Measurements from ENCODE around the gene DGAT2.
A peak's percentile ranks its signal among the peaks of the same experiment; 100 is the strongest.

Gene DGAT2

GRCh38 chr11:75770102-75770501 is 1.5 kb downstream of the DGAT2 start:
- DNase-seq (ENCODE audit: low spot score), result no peak
- in situ Hi-C loops (cut with MboI; ENCODE audit: low sequenced_read_pairs, unreplicated experiment), result no loop called here
- no peak for TF ChIP-seq CTCF (IDR thresholded peaks at IDR 0.05; ENCODE audit: borderline replicate concordance, control extremely low read depth, extremely low read depth, insufficient read depth, missing control alignments)

- TF ChIP-seq CTCF (IDR thresholded peaks at IDR 0.05; ENCODE audit: borderline replicate concordance, control extremely low read depth, extremely low read depth, insufficient read depth, missing control alignments), result no peak
- in situ Hi-C loops (cut with MboI; ENCODE audit: low sequenced_read_pairs, unreplicated experiment), result no loop called here
- DNase-seq (ENCODE audit: low spot score), result no peak
These were observed 3.2 kb downstream of the DGAT2 start for GRCh38 chr11:75771646-75772410.

DNA sequence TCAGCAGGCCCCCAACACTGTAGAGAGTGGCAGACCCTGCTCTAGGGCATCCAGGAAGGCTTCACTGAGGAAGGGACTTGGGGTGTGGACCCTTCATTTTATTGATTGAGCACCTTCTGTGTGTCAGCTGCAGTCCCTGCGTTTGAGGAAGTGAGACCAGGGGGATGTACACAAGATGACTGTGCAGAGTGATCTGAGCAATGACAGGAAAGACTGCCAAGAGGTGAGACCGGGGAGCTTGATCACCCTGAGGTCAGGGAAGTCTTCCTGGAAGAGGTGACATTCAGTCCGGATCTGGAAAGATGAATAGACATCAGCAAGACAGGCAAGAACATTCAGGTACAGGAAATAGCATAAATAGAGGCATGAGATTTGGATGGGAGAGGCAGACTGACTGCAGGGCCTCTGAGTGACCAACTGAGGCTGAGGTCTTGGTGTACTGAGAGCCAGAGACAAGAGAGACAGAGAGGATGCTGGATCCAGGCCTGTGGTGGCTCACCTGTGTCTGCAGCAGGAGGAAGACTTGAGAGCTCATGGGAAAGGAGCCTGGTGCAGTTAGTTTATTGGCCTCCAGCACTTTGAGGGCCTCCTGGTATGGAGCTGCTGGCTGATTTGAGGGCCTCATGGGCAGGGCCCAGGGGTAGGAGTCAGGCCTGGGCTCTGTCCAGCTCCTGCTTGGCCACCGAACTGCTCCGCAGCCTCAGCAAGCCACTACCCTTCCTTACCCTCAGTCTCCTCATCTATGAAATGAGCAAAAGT is 5.2 kb downstream of the DGAT2 start:
- peak; percentile 84 for DNase-seq (ENCODE audit: low spot score)
- TF ChIP-seq CTCF (IDR thresholded peaks at IDR 0.05; ENCODE audit: borderline replicate concordance, control extremely low read depth, extremely low read depth, insufficient read depth, missing control alignments), result no peak
- in situ Hi-C loops (cut with MboI; ENCODE audit: low sequenced_read_pairs, unreplicated experiment), result no loop called here

DNA sequence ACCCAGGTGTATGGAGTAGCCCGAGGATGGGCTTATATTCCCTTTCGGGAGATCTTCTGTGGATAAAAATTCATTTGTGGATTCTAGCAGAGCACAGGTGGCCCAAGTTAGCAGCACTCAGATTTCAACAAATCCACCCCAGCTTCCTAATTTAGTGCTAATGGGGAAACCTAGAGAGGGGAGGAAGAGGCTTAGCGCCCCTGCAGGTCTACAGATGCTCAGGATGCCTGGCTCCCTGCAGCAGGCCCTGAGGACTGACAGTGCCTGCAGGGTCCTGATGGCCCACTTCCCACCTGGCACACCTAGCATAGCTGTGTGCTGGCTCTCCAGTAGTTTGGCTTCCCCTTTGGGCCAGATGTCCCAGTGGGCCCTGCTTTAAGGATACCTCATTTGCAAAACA is 6.5 kb downstream of the DGAT2 start:
- in situ Hi-C loops (cut with MboI; ENCODE audit: low sequenced_read_pairs, unreplicated experiment), result no loop called here
- TF ChIP-seq CTCF (IDR thresholded peaks at IDR 0.05; ENCODE audit: borderline replicate concordance, control extremely low read depth, extremely low read depth, insufficient read depth, missing control alignments), result no peak

DNA sequence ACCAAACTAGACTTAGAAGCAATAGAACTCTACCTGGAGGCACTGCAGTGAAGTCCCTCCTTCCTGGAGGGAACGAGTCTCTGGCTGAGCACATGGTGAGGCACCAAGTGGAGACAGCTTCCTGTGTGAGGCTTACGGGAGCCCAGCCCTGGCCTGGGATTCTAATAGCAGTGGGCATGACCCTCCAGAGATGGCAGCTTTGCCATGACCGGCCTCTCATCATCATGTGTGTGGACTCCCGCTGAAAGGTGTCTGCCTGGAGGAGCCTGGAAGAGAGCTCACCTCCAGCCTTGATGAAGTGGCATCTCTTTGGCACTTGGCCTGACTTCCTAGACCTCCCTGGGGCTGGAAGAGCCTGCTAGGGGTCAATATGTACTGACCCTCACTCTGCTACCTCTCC is 8.0 kb downstream of the DGAT2 start:
- no peak for TF ChIP-seq CTCF (IDR thresholded peaks at IDR 0.05; ENCODE audit: borderline replicate concordance, control extremely low read depth, extremely low read depth, insufficient read depth, missing control alignments)
- DNase-seq (ENCODE audit: low spot score), result no peak
- in situ Hi-C loops (cut with MboI; ENCODE audit: low sequenced_read_pairs, unreplicated experiment), result no loop called here

More for the DNA sequence above, 6.5 kb downstream of the DGAT2 start:
- DNase-seq (ENCODE audit: low spot score), result no peak

DNA sequence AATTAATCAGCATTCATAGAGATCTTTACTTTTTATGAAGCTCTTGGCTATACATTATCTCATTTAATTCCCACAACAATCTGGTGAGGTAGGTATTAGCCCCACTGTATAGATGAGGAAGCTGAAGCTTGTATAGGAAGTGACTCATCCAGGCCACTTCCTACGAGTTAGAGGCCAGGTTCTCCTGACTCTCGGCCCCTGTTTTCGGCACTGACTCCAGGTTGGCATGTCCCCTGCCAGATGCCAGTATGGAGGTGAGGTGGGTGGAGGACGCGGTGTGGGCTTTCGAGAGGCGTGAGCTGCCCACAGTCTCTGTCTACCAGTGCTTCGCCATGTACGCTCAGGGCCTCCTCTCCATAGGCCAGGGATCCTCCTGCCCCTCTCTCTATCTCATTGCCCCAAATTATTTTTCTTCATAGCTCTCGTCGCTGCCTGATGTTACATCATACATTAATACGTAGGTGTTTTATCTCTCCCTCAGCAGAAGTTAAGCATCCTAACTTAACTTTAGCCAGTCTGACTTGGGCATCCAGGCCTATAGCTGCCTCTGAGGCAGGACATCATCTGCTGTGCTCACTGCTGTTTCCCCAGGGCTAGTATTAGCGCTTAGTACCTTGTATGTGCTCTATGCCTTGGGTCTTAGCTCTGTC is 9.0 kb downstream of the DGAT2 start:
- no peak for TF ChIP-seq CTCF (IDR thresholded peaks at IDR 0.05; ENCODE audit: borderline replicate concordance, control extremely low read depth, extremely low read depth, insufficient read depth, missing control alignments)
- in situ Hi-C loops (cut with MboI; ENCODE audit: low sequenced_read_pairs, unreplicated experiment), result no loop called here
- no peak for DNase-seq (ENCODE audit: low spot score)

Measured in GM13976 (cell line).